ENCODE measurements around the gene CDK6. TPM values are rescaled to one million over a fixed set of nuclear protein-coding genes. Genes with fewer than 3 reads are reported as not detected.

The CDK6 gene
- total RNA-seq, 2 donors from 2014 or later: 28.5 to 36.6 TPM

DNA sequence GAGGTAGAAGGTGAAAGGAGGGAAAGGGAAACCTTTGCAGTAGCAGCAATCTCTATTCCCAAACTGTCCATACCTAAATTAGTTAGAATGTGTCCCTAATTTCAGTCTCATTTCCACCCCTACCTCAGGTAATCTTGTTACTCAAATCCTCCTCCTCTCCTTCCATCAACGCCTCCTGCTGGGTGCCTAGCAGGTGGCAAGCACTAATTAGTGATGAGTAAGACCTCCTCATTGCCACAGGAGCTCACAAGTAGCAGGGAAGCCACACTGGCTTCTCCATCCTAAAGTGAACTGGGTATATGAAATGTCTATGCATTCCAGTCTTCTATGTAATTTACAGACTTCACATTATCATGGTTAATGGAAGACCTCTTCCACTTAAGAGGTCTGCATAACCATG is 220.5 kb downstream of the CDK6 start:
- H3K9ac ChIP-seq (ENCODE audit: extremely low read depth, low read length, poor library complexity, severe bottlenecking): no peak overlapping the region
- H3K27me3 ChIP-seq (ENCODE audit: control insufficient read depth, insufficient read depth, low read length, poor library complexity, severe bottlenecking): no peaks in the 10 kb centered on the region
- peaks cover 9% of the 10 kb centered on the region for H3K36me3 Mint-ChIP-seq (ENCODE audit: low read depth)
- no peaks in the 10 kb centered on the region for H3K9me3 ChIP-seq (ENCODE audit: control insufficient read depth, low read length)
- H3K27me3 Mint-ChIP-seq (ENCODE audit: insufficient read depth): no peaks in the 10 kb centered on the region
- H3K4me3 ChIP-seq (ENCODE audit: low read length): no peak overlapping the region
- H3K4me1 ChIP-seq (ENCODE audit: control insufficient read depth, insufficient read depth, low read length): no peaks in the 10 kb centered on the region
- WGBS, 2 experiments (ENCODE audit: insufficient coverage in 1 of 2, insufficient read length in 1 of 2): 74% methylated on average over 1 of the region's 1 CpG; no CpG with 5 or more reads in 1 of the 2 experiments
- H3K9me3 Mint-ChIP-seq: no peaks in the 10 kb centered on the region
- peak; percentile 69 for DNase-seq
- peaks cover 58% of the 10 kb centered on the region for H3K36me3 ChIP-seq (ENCODE audit: control insufficient read depth, insufficient read depth, low read length)
- TF ChIP-seq, protein P1, sequence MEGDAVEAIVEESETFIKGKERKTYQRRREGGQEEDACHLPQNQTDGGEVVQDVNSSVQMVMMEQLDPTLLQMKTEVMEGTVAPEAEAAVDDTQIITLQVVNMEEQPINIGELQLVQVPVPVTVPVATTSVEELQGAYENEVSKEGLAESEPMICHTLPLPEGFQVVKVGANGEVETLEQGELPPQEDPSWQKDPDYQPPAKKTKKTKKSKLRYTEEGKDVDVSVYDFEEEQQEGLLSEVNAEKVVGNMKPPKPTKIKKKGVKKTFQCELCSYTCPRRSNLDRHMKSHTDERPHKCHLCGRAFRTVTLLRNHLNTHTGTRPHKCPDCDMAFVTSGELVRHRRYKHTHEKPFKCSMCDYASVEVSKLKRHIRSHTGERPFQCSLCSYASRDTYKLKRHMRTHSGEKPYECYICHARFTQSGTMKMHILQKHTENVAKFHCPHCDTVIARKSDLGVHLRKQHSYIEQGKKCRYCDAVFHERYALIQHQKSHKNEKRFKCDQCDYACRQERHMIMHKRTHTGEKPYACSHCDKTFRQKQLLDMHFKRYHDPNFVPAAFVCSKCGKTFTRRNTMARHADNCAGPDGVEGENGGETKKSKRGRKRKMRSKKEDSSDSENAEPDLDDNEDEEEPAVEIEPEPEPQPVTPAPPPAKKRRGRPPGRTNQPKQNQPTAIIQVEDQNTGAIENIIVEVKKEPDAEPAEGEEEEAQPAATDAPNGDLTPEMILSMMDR (conservative IDR thresholded peaks at IDR 0.05): peak; percentile 27
- H3K27ac ChIP-seq (ENCODE audit: low read depth, low read length): no peak overlapping the region
- no peak overlapping the region for H3K4me3 Mint-ChIP-seq
- peaks cover 24% of the 10 kb centered on the region for H3K4me1 Mint-ChIP-seq
- no peak overlapping the region for H3K27ac Mint-ChIP-seq

DNA sequence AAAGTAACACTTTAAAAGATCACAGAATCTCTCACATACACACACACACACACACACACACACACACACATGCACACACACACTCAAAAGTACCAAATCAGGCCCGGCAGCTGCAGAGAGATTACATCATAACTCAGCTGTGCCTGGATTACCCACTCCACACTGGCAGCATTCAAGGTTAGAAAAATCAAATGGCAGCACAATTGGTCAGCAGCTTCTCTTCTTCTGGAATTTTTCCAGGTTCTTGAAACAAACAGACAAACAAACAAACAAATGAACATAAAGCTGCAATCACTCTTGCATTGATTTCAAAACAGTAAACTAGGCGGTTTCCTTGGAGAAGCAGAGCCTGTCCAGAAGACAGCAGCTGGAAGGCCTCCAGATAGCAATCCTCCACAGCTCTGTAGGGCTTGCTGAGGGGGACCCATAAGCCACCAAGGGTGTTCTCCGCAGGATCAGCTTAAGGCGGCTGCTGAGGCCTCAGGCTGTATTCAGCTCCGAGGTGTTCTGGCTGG is 221.7 kb downstream of the CDK6 start:
- H3K36me3 ChIP-seq (ENCODE audit: control insufficient read depth, insufficient read depth, low read length): peaks cover 58% of the 10 kb centered on the region
- no peak overlapping the region for H3K27ac Mint-ChIP-seq
- H3K27me3 Mint-ChIP-seq (ENCODE audit: insufficient read depth): no peaks in the 10 kb centered on the region
- no peaks in the 10 kb centered on the region for H3K27me3 ChIP-seq (ENCODE audit: control insufficient read depth, insufficient read depth, low read length, poor library complexity, severe bottlenecking)
- no peaks in the 10 kb centered on the region for H3K9me3 ChIP-seq (ENCODE audit: control insufficient read depth, low read length)
- peaks cover 9% of the 10 kb centered on the region for H3K36me3 Mint-ChIP-seq (ENCODE audit: low read depth)
- H3K9ac ChIP-seq (ENCODE audit: extremely low read depth, low read length, poor library complexity, severe bottlenecking): no peak overlapping the region
- H3K27ac ChIP-seq (ENCODE audit: low read depth, low read length): no peak overlapping the region
- TF ChIP-seq, protein P1 (conservative IDR thresholded peaks at IDR 0.05): no peak
- peaks cover 24% of the 10 kb centered on the region for H3K4me1 Mint-ChIP-seq
- H3K4me3 Mint-ChIP-seq: no peak overlapping the region
- H3K9me3 Mint-ChIP-seq: no peaks in the 10 kb centered on the region
- no peaks in the 10 kb centered on the region for H3K4me1 ChIP-seq (ENCODE audit: control insufficient read depth, insufficient read depth, low read length)
- no peak for DNase-seq
- WGBS, 2 experiments (ENCODE audit: insufficient coverage in 1 of 2, insufficient read length in 1 of 2): 97 to 100% methylated on average over 3 to 5 of the region's 5 CpGs
- no peak overlapping the region for H3K4me3 ChIP-seq (ENCODE audit: low read length)

DNA sequence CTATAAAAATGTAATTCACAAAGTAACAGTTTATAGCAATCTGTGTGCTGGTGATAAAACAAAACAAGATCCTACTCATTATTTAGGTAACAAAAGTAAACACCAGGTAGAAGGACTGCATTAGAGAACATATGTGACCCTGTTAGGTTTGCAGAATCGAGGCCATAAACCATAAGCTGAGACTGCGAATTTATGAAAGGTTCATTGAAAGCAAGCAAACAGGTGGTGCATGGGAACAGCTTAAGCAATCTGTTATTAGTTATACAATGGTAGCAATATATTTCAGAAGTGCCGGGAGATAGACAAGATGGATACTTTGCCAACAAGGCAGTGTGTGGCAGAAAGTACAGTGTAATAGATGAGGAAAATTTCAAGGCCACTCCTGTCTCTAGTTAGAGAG is 222.7 kb downstream of the CDK6 start:
- Mint-ChIP-seq H3K4me3 (no peak overlapping the region), H3K4me1 (peaks cover 30% of the 10 kb centered on the region), H3K9me3 (no peaks in the 10 kb centered on the region), H3K36me3 (ENCODE audit: low read depth) (peaks cover 9% of the 10 kb centered on the region), H3K27ac (no peak overlapping the region), H3K27me3 (ENCODE audit: insufficient read depth) (peaks cover 3% of the 10 kb centered on the region)
- Histone ChIP-seq H3K27me3 (ENCODE audit: control insufficient read depth, insufficient read depth, low read length, poor library complexity, severe bottlenecking) (no peaks in the 10 kb centered on the region), H3K9ac (ENCODE audit: extremely low read depth, low read length, poor library complexity, severe bottlenecking) (no peak overlapping the region), H3K4me1 (ENCODE audit: control insufficient read depth, insufficient read depth, low read length) (no peaks in the 10 kb centered on the region), H3K9me3 (ENCODE audit: control insufficient read depth, low read length) (no peaks in the 10 kb centered on the region), H3K36me3 (ENCODE audit: control insufficient read depth, insufficient read depth, low read length) (peaks cover 58% of the 10 kb centered on the region), H3K4me3 (ENCODE audit: low read length) (no peak overlapping the region), H3K27ac (ENCODE audit: low read depth, low read length) (no peak overlapping the region)
- TF ChIP-seq, protein P1 (conservative IDR thresholded peaks at IDR 0.05): no peak
- DNase-seq: no peak
- WGBS, 2 experiments (ENCODE audit: insufficient coverage in 1 of 2, insufficient read length in 1 of 2): 90 to 100% methylated on average over 2 to 3 of the region's 3 CpGs
